Measurements from ENCODE around the gene KCNMB1.
"Not testable (repeated sequence)": the region's sequence is repeated elsewhere in the genome, so short reads cannot be mapped to it uniquely, and the experiment has no call there.

KCNMB1 gene

DNA sequence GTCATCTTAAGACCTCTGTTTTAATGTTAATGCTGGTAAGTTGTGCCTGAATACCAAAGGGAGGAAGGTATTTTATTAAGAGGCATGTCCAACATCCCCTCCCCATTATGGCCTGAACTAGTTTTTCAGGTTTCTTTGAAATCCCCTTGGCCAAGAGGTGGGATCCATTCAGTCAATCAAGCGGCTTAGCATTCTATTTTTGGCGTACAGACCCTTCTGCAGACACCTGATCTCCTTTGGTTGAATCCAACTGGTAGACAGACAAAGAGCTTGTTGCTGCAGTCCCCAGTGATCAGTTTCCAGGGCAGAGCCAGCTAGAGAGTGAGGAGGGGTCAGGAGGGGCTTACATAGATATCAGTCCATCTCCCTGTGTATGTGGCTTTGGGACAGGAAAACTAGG is 7.9 kb upstream of the KCNMB1 start:
- Mint-ChIP-seq H3K27ac (no peak overlapping the region), H3K36me3 (no peaks in the 10 kb centered on the region), H3K9me3 (no peaks in the 10 kb centered on the region), H3K4me3 (no peak overlapping the region), H3K4me1 (peaks cover 26% of the 10 kb centered on the region), H3K27me3 (no peaks in the 10 kb centered on the region)

DNA sequence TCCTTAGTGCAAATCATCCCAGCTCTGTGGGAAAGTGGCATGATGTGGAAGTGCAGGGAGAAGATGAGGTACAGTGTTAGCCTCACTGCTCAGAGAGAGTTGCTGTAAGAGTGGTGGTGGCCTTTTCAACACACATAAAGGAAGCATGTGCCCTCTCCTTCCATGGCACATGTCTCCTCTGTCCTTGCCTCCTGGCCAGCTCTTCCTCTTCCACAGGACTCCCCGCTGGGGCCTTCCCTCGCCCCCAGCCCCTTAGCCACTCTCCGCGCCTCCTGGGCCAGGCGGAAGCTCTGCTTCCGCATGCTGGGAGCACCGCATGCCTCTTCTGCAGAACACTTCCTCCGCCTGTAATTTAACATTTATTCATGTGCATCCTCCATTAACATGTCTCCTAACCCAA is 4.8 kb upstream of the KCNMB1 start:
- H3K4me1 Mint-ChIP-seq, result peaks cover 33% of the 10 kb centered on the region
- no peaks in the 10 kb centered on the region for H3K36me3 Mint-ChIP-seq
- no peaks in the 10 kb centered on the region for H3K27me3 Mint-ChIP-seq
- no peaks in the 10 kb centered on the region for H3K9me3 Mint-ChIP-seq
- peak overlapping the region; percentile 38 for H3K4me3 Mint-ChIP-seq
- peak overlapping the region; percentile 61 for H3K27ac Mint-ChIP-seq

DNA sequence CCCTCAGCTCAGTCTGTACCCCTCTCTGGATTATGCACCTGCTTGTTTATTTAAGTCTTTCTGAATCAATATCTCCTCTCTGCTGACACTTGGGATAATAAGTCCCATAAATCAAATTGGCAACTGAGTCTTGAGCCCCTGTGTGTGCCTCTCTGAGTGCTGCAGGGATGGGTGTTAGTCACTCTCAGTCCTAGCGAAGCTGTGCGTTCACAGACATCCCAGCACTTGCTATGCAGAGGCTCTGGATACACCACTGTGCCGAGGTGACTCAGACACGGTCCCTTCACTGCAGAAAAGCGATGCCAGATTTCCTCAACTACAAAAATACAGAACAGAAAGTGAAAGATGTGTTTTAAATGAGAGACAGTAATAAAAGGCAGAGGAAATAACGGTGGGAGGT is 4.1 kb upstream of the KCNMB1 start:
- H3K4me1 Mint-ChIP-seq, result peaks cover 33% of the 10 kb centered on the region
- no peaks in the 10 kb centered on the region for H3K27me3 Mint-ChIP-seq
- H3K4me3 Mint-ChIP-seq, result peak overlapping the region; percentile 38
- no peaks in the 10 kb centered on the region for H3K9me3 Mint-ChIP-seq
- no peaks in the 10 kb centered on the region for H3K36me3 Mint-ChIP-seq
- peak overlapping the region; percentile 31 for H3K27ac Mint-ChIP-seq

DNA sequence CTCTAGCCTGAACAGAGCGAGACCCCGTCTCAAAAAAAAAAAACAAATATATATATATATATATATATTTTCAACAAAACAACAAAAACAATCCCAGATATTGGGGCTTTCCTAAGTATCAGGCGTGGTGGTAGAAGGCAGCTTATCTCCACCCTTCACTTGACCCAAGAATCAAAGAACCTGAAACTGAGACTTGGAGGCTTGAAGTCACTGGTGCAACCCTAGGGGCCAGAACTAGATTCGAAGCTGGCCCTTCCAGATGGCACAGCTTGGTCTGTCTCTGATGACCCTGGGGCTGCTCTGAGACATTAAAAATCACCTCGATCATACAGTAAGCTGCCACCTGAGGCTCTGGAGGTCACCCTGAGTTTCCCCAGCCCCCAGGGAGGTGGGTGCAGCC is 1.3 kb upstream of the KCNMB1 start:
- Mint-ChIP-seq H3K4me1 (peaks cover 33% of the 10 kb centered on the region), H3K27me3 (peaks cover 2% of the 10 kb centered on the region), H3K4me3 (no peak overlapping the region), H3K9me3 (no peaks in the 10 kb centered on the region), H3K27ac (no peak overlapping the region), H3K36me3 (no peaks in the 10 kb centered on the region)

DNA sequence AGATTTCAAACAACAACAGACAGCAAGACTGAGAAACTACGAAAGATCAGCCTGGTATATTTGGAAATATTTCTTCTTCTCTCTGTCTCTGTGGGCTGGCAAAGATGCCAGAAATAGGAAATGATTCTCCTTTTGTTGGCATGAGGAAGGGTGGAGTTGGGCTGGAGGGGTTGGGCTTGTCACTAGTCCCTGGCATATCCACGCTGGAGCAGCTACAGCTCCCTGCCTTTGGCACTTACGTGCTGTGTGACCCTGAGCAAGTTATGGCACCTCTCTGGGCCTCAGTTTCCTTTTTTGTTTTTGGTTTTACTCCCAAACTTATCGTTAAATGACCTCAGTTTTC is 354 bp upstream of the KCNMB1 start:
- H3K27ac Mint-ChIP-seq, result no peak overlapping the region
- H3K27me3 Mint-ChIP-seq, result peaks cover 2% of the 10 kb centered on the region
- no peaks in the 10 kb centered on the region for H3K9me3 Mint-ChIP-seq
- no peaks in the 10 kb centered on the region for H3K36me3 Mint-ChIP-seq
- H3K4me3 Mint-ChIP-seq, result no peak overlapping the region
- peaks cover 29% of the 10 kb centered on the region for H3K4me1 Mint-ChIP-seq

DNA sequence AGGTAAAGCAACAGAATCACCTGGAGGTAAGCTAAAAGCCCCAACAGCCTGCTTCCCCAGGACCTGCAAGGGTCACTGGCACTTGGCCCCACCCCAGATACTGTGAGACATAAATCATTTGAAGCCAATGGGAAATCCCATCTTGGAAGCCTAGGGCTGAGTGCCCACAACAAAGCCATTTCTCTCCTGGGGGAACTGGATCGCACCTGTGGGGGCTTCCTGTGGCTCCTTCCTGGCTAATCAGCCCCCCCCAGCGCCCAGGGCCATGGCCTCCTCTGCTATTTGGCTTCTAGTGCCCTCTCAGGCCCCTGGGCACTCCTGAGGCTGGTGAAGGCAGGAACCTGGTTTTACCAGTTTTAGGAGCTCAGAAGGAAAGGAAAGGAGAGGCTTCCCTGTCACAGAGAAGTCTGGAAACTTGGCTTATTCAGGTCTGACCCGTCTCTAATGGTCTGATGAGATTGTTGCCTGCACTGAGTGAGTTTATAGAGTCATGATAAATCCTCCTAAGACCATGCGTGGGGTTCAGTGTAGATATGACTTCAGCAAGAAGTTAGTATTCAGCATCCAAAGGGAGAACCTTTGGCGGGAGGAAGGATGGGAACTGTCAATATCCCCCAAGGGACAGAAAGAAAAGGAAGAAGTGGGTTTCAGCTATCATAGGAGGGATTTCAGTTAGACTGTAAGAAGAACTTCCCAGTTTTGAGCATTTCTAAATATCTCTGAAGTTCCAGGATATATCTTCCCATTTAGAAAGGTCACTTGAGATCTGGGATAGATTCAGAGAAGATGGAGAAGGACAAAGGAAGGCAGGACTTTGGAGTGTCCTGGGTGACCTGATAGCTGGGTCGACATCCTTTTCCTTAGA is 1.2 kb downstream of the KCNMB1 start:
- H3K9me3 Mint-ChIP-seq, result no peaks in the 10 kb centered on the region
- peaks cover 2% of the 10 kb centered on the region for H3K27me3 Mint-ChIP-seq
- no peak overlapping the region for H3K27ac Mint-ChIP-seq
- H3K4me3 Mint-ChIP-seq, result no peak overlapping the region
- no peaks in the 10 kb centered on the region for H3K36me3 Mint-ChIP-seq
- H3K4me1 Mint-ChIP-seq, result peaks cover 14% of the 10 kb centered on the region

DNA sequence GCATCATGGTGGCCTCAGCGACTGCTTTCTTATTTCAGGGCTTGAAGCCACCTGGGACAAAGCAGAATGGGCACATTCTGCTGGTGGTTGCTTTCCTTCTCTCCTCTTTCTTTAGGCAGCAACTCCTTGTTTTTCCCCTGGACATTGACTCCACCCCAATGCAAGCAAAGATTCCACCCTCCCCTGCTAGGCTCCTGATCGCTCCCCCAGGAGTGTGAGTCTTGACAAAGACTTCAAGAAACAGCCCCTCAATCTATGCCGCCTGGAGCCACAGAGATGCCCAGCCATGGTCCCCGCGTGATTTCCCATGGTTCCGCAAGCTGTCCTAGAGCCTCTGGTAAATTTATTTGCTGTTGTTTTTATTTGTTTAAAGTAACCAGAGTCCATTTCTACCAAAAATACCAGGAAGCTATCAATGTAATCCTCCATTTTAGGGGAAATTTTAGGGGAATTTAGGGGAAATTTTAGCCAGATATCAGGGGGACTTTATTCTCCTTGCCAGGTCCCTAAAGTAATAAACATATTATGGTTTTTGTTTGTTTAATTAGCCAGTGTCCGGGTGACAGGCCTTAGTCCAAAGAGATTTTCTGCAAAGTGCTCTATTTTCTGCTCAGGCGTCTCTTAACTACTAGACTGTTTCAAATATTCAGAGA is 2.3 kb downstream of the KCNMB1 start:
- peaks cover 2% of the 10 kb centered on the region for H3K27me3 Mint-ChIP-seq
- no peak overlapping the region for H3K4me3 Mint-ChIP-seq
- peak overlapping the region; percentile 30 for H3K27ac Mint-ChIP-seq
- peaks cover 7% of the 10 kb centered on the region for H3K4me1 Mint-ChIP-seq
- no peaks in the 10 kb centered on the region for H3K36me3 Mint-ChIP-seq
- H3K9me3 Mint-ChIP-seq, result no peaks in the 10 kb centered on the region

DNA sequence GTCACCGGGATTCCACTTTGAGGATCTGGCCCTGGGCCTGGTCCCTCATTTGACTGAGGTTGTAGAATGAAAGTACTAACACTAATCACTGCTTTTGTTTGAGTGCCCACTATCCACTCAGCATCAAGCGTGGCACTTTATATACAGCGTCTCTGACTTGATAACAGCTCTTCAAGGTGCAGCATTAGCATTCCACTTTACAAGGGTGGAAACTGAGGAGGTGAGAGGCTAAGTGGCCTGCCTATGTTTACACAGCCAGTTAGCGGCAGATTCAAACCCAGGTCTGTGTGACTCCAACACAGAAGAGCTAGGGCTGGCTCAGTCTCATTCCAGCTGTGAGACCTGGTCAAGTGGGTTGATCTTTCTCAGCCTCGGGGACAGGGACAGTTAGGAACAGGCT is 5.9 kb downstream of the KCNMB1 start:
- H3K27me3 Mint-ChIP-seq, result peaks cover 2% of the 10 kb centered on the region
- no peaks in the 10 kb centered on the region for H3K36me3 Mint-ChIP-seq
- H3K4me1 Mint-ChIP-seq, result no peaks in the 10 kb centered on the region
- H3K4me3 Mint-ChIP-seq, result no peak overlapping the region
- no peak overlapping the region for H3K27ac Mint-ChIP-seq
- H3K9me3 Mint-ChIP-seq, result no peaks in the 10 kb centered on the region

DNA sequence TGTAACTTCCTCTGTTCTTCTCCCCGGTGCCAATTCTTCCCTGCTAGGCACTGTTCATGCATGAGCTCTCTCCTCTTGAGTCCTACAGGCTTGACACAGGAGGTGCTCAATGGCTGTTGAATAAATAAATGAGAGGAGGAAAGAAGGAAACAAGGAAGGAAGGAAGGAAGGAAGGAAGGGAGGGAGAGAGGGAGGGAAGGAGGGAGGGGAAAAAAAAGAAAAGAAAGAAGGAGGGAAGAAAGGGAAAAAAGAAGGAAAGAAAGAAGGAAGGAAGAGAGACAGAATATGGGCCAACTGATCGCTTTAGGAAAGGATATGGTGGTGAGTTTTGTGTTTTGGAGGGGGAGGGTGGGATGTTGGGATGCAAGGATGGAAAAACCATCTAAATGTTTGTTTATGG is 6.4 kb downstream of the KCNMB1 start:
- Mint-ChIP-seq H3K27me3 (no peaks in the 10 kb centered on the region), H3K36me3 (no peaks in the 10 kb centered on the region), H3K4me3 (no peak overlapping the region), H3K9me3 (no peaks in the 10 kb centered on the region), H3K27ac (no peak overlapping the region), H3K4me1 (no peaks in the 10 kb centered on the region)

DNA sequence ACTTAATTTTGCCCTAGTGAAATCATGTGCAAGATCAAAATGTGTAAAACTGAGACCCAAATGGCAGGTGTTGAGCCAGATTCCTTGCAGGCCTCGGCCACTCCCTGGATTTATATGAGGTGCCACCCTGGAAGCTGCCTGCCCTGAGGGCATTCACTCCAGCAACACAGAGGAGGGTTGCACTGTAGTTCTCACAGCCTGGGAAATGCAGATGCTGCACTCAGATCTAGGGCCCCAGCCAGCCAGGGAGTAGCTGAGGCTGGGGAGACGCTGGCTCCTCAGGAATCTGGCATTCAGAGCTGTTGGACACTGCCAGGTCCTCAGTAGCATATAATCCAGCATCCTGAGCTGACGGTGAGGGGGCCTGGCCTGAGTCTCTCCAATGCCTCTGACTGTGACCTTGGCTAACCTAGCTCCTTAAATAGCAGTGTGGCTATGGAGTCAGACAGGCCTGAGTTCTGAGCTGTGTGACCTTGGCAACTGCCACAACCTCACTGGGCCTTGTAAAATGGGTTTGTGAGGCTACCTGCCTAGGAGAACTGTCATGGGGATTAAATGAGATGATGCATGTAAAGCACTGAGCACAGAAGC is 8.7 kb downstream of the KCNMB1 start:
- H3K27ac Mint-ChIP-seq, result no peak overlapping the region
- no peaks in the 10 kb centered on the region for H3K36me3 Mint-ChIP-seq
- H3K9me3 Mint-ChIP-seq, result no peaks in the 10 kb centered on the region
- H3K27me3 Mint-ChIP-seq, result no peaks in the 10 kb centered on the region
- H3K4me3 Mint-ChIP-seq, result no peak overlapping the region
- no peaks in the 10 kb centered on the region for H3K4me1 Mint-ChIP-seq

DNA sequence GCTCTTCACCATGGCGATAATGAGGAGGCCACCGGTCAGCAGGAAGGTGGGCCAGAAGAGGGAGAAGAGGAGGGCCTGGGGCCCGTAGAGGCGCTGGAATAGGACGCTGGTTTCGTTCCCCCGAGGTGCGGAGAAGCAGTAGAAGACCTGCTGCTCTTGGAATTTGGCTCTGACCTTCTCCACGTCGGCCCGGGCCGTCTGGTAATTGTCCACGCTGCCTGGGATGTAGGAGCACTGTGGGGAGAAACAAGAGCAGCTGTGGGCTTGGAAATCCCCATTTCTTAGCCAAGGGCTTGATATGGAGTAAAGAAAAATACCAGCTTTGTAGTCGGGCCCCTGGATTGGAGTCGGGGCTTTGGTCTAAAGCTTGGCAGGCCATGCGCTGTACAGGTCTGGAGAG is 10.4 kb downstream of the KCNMB1 start:
- H3K4me1 Mint-ChIP-seq, result no peaks in the 10 kb centered on the region
- no peaks in the 10 kb centered on the region for H3K36me3 Mint-ChIP-seq
- H3K4me3 Mint-ChIP-seq, result no peak overlapping the region
- no peak overlapping the region for H3K27ac Mint-ChIP-seq
- no peaks in the 10 kb centered on the region for H3K9me3 Mint-ChIP-seq
- no peaks in the 10 kb centered on the region for H3K27me3 Mint-ChIP-seq

DNA sequence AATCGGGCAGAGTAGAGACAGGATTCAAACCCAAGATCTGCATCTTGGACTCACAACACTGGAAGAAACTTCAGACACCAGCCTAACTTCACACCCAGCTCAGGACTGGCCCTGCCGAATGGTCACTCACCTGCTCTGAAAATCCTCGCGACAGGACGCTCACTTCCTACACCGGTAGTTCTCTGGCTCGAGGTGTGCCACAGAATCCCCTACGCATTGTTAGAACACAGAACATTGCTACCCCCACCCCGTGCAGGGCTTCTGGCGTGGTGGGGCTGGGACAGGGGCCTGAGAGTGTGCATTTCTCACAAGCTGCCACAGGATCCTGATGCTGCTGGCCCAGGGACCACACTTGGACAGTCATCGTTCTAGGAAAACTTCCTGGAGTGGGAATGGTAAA is 12.1 kb downstream of the KCNMB1 start:
- Mint-ChIP-seq H3K27me3 (no peaks in the 10 kb centered on the region), H3K9me3 (no peaks in the 10 kb centered on the region), H3K4me1 (no peaks in the 10 kb centered on the region), H3K36me3 (no peaks in the 10 kb centered on the region), H3K27ac (no peak overlapping the region), H3K4me3 (no peak overlapping the region)

DNA sequence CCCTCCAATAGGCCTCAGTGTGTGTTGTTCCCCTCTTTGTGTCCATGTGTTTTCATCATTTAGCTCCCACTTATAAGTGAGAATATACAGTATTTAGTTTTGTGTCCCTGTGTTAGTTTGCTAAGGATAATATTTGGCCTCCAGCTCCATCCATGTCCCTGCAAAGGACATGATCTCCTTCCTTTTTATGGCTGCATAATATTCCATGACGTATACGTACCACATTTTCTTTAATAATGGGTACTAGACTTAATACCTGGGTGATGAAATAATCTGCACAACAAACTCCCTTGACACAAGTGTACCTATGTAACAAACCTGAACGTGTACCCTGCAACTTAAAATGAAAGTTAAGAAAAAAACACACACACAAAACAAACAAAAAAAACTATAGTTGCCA is 12.6 kb downstream of the KCNMB1 start:
- not testable (repeated sequence) for H3K4me1 Mint-ChIP-seq, H3K9me3 Mint-ChIP-seq, H3K27me3 Mint-ChIP-seq, H3K4me3 Mint-ChIP-seq, H3K36me3 Mint-ChIP-seq, H3K27ac Mint-ChIP-seq

DNA sequence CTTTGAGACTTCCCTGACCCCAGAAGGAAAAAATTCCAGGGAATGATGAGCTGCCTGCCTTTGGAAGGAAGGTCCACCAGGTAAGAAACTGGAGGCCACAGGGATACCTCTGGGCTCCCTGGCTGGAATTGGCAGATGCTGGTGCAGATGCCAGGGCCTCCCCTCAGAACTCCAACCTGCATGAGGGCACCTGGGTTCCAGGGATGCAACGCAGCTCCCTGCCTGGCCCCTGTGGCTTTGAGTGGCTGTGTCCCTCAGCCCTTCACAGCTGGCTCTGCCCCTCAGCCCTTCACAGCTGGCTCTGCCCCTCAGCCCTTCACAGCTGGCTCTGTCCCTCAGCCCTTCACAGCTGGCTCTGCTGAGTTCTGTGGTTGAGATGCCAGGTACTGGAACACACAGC is 13.9 kb downstream of the KCNMB1 start:
- Mint-ChIP-seq H3K9me3 (no peaks in the 10 kb centered on the region), H3K27me3 (no peaks in the 10 kb centered on the region), H3K27ac (no peak overlapping the region), H3K4me1 (no peaks in the 10 kb centered on the region), H3K36me3 (no peaks in the 10 kb centered on the region), H3K4me3 (no peak overlapping the region)

DNA sequence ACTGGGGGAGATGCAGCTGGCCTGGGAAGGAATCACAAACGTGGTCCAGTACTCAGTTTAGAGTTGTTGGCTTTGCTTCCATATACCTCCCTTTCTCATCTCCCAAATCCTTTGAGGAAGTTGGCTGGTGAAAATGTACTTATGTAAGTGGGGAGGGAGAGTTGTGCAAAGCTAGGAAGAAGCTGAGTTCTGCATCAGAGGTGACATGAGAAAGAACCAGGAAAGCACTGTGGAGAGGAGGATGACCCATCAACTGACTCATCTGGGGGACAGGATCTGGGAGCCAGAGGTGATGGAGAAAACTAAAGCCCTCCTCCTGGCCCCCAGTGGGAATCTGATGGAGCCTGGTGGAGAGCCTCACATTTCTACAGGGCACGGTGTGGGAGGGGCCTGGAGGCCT is 16.2 kb downstream of the KCNMB1 start:
- no peaks in the 10 kb centered on the region for H3K27me3 Mint-ChIP-seq
- no peaks in the 10 kb centered on the region for H3K9me3 Mint-ChIP-seq
- H3K4me1 Mint-ChIP-seq, result no peaks in the 10 kb centered on the region
- no peak overlapping the region for H3K4me3 Mint-ChIP-seq
- H3K36me3 Mint-ChIP-seq, result no peaks in the 10 kb centered on the region
- H3K27ac Mint-ChIP-seq, result no peak overlapping the region

DNA sequence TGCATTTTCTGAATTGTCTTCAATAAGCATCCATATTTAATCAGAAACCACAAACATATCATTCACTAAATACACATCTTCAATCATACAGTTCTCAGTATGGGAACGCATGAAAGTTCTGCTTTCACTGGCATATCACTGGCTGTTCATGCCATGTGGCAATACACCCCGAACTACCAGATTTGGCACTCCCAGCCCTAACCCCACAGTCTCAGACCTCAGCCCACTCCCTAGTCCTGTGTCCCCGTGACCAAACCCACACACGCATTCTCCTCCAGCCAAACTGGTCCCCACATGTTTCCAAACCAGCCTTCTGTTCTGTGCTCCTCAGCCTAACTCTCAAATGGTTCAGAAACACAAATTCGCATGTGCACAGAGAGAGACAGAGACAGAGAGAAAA is 20.6 kb downstream of the KCNMB1 start:
- Mint-ChIP-seq H3K9me3 (no peaks in the 10 kb centered on the region), H3K4me3 (no peak overlapping the region), H3K27ac (no peak overlapping the region), H3K27me3 (no peaks in the 10 kb centered on the region), H3K4me1 (no peaks in the 10 kb centered on the region), H3K36me3 (no peaks in the 10 kb centered on the region)

Data from activated naive CD4-positive, alpha-beta T cell treated with anti-CD3 and anti-CD28 coated beads, Interleukin-2, amount 50 U/mL, for 24 hours (primary cell).